GM19397 (cell line): ENCODE results near the gene LMNTD2.
"Not testable (repeated sequence)": the region's sequence is repeated elsewhere in the genome, so short reads cannot be mapped to it uniquely, and the experiment has no call there.

Experiments used
- ATAC-seq: cut with Tn5 transposase; IDR thresholded peaks from one replicate; pipeline ENCODE4 v1.9.1; 2021; ENCODE audit warnings: mild to moderate bottlenecking, moderate library complexity; ENCODE audit not compliant: unreplicated experiment

The LMNTD2 gene

GRCh38 chr11:516918-517685 is 43.4 kb downstream of the LMNTD2 start:
- ATAC-seq: not testable (repeated sequence)

DNA sequence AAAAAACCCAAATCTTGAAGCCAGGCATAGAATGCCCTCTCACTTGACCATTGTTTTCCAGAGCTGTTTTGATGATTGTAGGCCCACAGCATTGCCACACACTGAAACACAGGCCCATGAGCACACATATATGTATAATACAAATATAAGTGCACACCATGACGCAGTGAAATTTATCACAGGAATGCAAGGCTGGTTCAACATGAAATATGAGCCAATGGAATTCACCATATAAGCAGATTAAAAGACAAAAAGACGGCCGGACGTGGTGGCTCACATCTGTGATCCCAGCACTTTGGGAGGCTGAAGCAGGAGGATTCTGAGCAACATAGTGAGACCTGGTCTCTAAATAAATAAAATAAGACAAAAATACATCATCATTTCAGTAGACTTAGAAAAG is 44.1 kb downstream of the LMNTD2 start:
- no peak for ATAC-seq

GRCh38 chr11:515131-515530 is 45.4 kb downstream of the LMNTD2 start:
- no peak for ATAC-seq

GRCh38 chr11:514606-515005 is 45.9 kb downstream of the LMNTD2 start:
- no peak for ATAC-seq

DNA sequence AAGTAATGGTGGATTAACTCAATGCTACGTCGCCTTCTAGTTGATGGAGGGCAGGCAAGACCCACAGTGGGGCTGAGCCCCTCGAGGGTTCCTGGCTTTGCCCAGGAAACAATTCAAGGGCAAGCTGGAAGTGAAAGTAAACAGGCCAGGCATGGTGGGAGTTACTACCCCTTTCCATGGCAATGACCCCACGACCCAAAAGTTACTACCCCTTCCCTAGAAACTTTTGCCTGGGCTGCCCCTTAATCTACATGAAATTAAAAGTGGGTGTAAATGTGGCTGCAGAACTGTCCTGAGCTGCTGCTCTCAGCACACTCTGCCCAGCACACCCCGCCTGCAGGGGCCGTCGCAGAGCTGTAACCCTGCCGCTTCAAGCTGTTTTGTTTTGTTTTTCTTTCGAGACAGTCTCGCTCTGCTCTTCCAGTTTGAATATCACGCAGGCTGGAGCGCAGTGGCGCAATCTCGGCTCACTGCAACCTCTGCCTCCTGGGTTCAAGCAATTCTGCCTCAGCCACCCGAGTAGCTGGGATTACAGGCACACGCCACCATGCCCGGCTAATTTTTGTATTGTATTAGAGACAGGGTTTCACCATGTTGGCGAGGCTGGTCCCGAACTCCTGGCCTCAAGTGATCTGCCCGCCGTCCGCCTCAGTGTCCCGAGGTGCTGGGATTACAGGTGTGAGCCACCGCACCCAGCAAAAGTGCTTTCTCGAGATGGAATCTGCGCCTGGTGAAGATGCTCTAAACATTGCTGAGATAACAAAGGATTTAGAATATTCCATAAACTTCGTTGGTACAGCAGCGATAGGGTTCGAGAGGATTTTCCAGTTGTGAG is 47.6 kb downstream of the LMNTD2 start:
- no peak for ATAC-seq

- no peak for ATAC-seq
These were observed 51.6 kb downstream of the LMNTD2 start for GRCh38 chr11:508956-509355.

DNA sequence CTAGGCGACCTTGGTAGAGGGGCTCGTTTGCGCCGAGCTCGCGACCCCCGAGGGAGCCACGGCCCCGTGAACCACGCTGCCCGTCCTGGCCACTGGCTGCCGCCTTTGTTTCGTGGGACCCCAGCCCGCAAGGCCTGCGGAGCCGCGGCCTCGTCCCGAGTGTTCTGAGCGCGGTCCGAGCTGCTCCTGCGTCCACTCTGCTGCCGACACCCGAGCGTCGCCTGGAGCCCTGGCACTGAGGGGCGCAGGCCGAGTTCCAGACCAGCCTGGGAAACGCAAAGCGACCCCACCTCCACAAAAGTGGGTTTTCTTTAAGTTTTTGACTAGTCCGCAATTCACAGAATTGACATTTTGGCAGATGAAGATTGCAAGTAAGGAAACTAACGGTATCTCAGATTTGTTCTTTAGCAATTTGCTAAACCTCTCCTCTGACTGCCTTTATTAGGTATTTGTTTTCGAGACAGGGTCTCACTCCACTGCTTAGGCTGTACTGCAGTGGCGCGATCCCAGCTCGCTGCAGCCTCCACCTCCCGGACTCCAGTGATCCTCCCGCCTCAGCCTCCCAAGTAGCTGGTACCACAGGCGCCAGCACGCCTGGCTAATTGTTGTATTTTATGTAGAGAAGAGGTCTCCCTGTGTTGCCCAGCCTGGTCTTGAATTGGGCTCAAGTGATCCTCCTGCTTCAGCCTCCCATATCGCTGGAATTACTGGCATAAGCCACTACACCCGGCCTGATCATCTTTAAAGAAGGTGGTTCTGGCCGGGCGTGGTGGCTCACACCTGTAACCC is 52.6 kb downstream of the LMNTD2 start:
- no peak for ATAC-seq

- ATAC-seq: peak; percentile 60
These were observed 53.4 kb downstream of the LMNTD2 start, which contains the start of gene RNH1 for GRCh38 chr11:506995-507726. TSS of gene RNH1 (minus strand) at chr11:507242. CDS start at chr11:502162, 5,080 bp downstream.

- ATAC-seq: peak; percentile 68
These were observed 54.1 kb downstream of the LMNTD2 start for GRCh38 chr11:506238-506994.

- no peak for ATAC-seq
These were observed 55.6 kb downstream of the LMNTD2 start for GRCh38 chr11:504994-505344.
